Testis (tissue), 3 donors: ENCODE measurements around the gene DOK1. TPM values are rescaled to one million over a fixed set of nuclear protein-coding genes. Genes with fewer than 3 reads are reported as not detected.

Experiments used
- DNase-seq: peaks from one replicate; pipeline ENCODE4 v3.0.0-alpha.2; 2019
- H3K27ac ChIP-seq, 2 donors: fragments of 200-600 bp; sonication (generic); one replicate each; pipeline ENCODE4 v1.5.1; 2019
- H3K27me3 ChIP-seq: fragments of 200-600 bp; sonication (generic); one replicate; pipeline ENCODE4 v1.5.1; 2019
- H3K36me3 ChIP-seq: fragments of 200-600 bp; sonication (generic); one replicate; pipeline ENCODE4 v1.5.1; 2017; ENCODE audit warnings: low read depth; ENCODE audit errors: missing control alignments
- H3K4me1 ChIP-seq: fragments of 200-600 bp; sonication (generic); one replicate; pipeline ENCODE4 v1.5.1; 2019
- H3K4me3 ChIP-seq, 2 donors: fragments of 200-600 bp; sonication (generic); one replicate each; pipeline ENCODE4 v1.5.1; 2017 to 2019
- H3K9me3 ChIP-seq: fragments of 200-600 bp; sonication (generic); one replicate; pipeline ENCODE4 v1.5.1; 2017
- POLR2A ChIP-seq: fragments of 450-650 bp; IDR thresholded peaks from one replicate; pipeline ENCODE4 v1.6.1; 2017; ENCODE audit warnings: antibody characterized with exemption, mild to moderate bottlenecking, moderate library complexity
- WGBS, 2 donors: methylation state at CpG; one replicate each; pipeline ENCODE4 v1.1.5; 2018; 5-methylcytosine and 5-hydroxymethylcytosine counted together
- intact Hi-C: fragments of 100-400 bp; cut with DNase I; formaldehyde crosslinking; loops from one replicate; pipeline ENCODE4 v1.15.1; 2023; ENCODE audit warnings: low total_unique reads
- polyA plus RNA-seq: library from polyadenylated mRNA; stranded (reverse); fragments of 350-450 nt; fragmentation: Illumina TruSeq; extraction: RNeasy Lipid Tissue Mini Kit (QIAGEN cat#74804); gene quantifications from one replicate; pipeline ENCODE4 v1.2.3, GENCODE V29; 2014; ENCODE audit warnings: low read depth, low replicate concordance; ENCODE audit not compliant: insufficient read depth
- total RNA-seq, 2 donors: library from RNA; depleted of rRNA; stranded (reverse); fragments of >200 nt; gene quantifications; one replicate each; pipeline ENCODE4 v1.2.3, GENCODE V29; 2016
- TF ChIP-seq, protein P1 (sequence below), 3 experiments: fragments of 450-650 bp in 2 of 3; fragments of 200-600 bp in 1 of 3; sonication (generic) in 1 of 3; IDR thresholded peaks; one replicate each; pipeline ENCODE4 v1.5.1; 2016 to 2019; ENCODE audit warnings: antibody characterized with exemption in 3 of 3, mild to moderate bottlenecking in 2 of 3, moderate library complexity in 1 of 3

DOK1 gene
- total and polyA plus RNA-seq, 3 donors from 2014 or later = 9.3 to 19.3 (median 11.2) TPM

DNA sequence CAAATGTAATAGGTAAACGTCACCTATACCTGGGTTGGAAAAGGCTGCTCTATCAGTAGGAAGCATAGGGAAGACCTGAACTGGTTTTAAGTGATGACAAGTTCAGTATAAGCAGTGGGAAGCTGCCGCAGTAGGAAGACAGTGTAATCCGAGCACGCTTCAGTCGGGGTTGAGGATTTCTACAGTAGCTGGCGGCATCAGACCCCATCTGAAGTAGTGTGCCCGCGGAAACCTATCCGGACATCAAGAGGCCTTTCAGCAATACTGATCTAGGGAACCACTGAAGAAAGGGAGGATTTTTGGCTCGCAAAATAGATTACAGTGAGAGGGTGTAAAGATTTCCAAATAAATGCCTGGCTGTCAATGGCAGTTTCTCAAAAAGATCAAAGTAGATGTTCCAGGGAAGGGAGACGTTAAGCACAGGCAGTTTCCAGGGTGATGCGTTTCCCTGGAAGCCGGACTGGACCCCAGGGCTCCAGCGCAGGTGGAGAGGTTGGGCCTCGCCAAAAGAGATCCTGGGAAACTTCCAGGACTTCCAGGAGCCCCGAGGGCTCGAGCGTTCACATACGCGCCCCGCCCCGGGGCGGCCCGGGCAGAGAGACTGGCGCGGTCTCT is 6.1 kb upstream of the DOK1 start:
- Histone ChIP-seq H3K36me3 (no peaks in the 10 kb centered on the region), H3K27ac (peak overlapping the region; percentile 11 to 66), H3K4me1 (peaks cover 20% of the 10 kb centered on the region), H3K27me3 (no peaks in the 10 kb centered on the region), H3K9me3 (no peaks in the 10 kb centered on the region), H3K4me3 (peak overlapping the region; percentile 49 to 64)
- intact Hi-C loops = no loop called here
- 14 to 32% methylated on average over 15 to 26 of the region's 26 CpGs for WGBS, 2 donors
- TF ChIP-seq, protein P1, sequence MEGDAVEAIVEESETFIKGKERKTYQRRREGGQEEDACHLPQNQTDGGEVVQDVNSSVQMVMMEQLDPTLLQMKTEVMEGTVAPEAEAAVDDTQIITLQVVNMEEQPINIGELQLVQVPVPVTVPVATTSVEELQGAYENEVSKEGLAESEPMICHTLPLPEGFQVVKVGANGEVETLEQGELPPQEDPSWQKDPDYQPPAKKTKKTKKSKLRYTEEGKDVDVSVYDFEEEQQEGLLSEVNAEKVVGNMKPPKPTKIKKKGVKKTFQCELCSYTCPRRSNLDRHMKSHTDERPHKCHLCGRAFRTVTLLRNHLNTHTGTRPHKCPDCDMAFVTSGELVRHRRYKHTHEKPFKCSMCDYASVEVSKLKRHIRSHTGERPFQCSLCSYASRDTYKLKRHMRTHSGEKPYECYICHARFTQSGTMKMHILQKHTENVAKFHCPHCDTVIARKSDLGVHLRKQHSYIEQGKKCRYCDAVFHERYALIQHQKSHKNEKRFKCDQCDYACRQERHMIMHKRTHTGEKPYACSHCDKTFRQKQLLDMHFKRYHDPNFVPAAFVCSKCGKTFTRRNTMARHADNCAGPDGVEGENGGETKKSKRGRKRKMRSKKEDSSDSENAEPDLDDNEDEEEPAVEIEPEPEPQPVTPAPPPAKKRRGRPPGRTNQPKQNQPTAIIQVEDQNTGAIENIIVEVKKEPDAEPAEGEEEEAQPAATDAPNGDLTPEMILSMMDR (IDR thresholded peaks at IDR 0.05) = no peak
- TF ChIP-seq POLR2A = no peak
- no peak for DNase-seq

DNA sequence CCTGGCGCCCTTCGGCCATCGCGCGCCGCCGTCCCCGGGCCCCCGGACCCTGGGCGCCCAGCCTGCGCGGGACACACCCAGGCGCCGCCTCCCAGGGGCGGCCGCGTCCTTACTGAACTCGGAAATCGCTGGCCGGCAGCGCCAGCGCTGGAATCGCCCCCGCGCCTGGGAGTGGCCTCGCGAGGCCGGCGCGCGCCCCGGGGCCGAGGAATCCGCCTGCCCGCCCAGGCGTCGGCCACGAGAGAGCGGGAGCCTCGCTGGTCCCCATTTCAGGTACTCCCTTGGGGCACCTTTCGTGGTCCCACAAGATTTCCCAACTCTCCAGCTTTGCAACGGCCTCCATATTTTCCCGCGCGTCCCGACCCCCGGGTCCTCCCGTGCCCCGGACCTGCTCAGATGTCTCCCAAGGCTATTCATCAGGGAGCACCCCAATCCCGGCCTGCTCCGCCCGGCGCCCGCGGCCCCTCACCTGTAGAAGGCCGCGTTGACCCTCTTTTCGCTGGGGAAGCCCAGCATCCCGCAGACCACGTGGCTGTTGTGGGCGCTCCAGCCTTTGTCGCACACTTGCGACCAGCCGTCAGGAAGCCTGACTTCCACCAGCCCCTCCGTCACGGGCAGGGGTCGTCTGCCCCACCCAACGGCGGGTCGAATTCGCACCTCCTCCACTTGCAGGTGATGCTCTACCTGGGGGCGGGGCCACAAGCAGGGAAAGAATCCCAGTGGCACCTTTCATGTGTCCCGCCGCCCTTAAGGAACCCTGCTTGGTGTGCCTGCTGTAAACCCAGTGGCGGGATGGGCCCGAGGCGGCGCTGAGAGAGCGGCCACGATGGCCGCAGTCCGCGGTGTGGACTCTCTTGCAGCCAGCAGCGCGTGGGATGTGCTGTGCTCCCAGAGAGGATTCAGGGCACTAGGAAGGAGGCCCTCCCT is 5.4 kb upstream of the DOK1 start:
- H3K27ac ChIP-seq = peak overlapping the region; percentile 11 to 66
- no peak for TF ChIP-seq POLR2A
- TF ChIP-seq, protein P1 (IDR thresholded peaks at IDR 0.05) = no peak
- H3K27me3 ChIP-seq = no peaks in the 10 kb centered on the region
- WGBS, 2 donors = 15 to 25% methylated on average over 19 to 84 of the region's 85 CpGs
- peaks cover 22% of the 10 kb centered on the region for H3K4me1 ChIP-seq
- no peaks in the 10 kb centered on the region for H3K9me3 ChIP-seq
- DNase-seq = peak; percentile 75
- H3K4me3 ChIP-seq = peak overlapping the region; percentile 49 to 64
- H3K36me3 ChIP-seq = no peaks in the 10 kb centered on the region
- intact Hi-C loops = no loop called here

DNA sequence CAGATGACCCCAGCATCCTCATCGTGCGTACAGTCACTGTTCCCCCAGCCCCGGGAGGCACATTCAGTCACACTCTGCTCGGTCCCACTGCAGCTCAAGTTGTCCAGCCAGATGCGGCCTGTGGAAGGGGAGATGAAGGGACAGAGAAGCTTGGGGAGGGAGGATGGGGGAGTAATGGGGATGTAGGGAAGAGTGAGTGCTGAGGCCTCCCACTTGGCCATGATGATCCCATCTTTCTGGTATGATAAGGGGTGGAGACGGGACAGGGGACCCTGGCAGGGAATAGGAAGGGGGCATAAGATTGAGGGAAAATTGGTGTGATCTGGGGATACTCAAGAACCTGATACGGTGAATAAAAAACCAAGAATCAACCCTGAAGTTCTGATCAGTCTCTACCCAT is 4.3 kb upstream of the DOK1 start:
- no peak overlapping the region for H3K27ac ChIP-seq
- no peaks in the 10 kb centered on the region for H3K36me3 ChIP-seq
- intact Hi-C loops = no loop called here
- no peak for DNase-seq
- no peak overlapping the region for H3K4me3 ChIP-seq
- peaks cover 22% of the 10 kb centered on the region for H3K4me1 ChIP-seq
- TF ChIP-seq POLR2A = no peak
- TF ChIP-seq, protein P1 (IDR thresholded peaks at IDR 0.05) = no peak
- no peaks in the 10 kb centered on the region for H3K27me3 ChIP-seq
- no peaks in the 10 kb centered on the region for H3K9me3 ChIP-seq
- 86% methylated on average over 5 to 7 of the region's 7 CpGs for WGBS, 2 donors

DNA sequence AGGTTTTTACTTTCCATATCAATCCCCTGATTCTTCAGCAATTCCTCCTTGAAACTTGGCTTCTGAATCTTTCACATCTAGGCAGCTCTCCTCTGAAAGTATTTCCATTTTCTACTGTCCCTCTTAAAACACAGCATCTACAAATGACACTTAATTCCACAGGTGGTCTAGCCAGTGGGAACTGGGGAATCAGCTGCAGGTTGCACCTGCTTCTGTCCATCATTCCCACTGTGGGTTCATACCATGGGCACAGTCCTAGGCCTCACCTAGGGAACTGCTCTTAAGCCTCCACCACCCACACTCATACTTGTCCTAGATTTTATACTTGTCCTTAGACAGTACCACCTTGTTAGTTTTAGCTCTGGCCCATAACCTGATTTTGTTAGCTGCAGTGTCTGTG is 3.0 kb upstream of the DOK1 start:
- Histone ChIP-seq H3K4me1 (peaks cover 22% of the 10 kb centered on the region), H3K27me3 (no peaks in the 10 kb centered on the region), H3K36me3 (no peaks in the 10 kb centered on the region), H3K27ac (no peak overlapping the region), H3K9me3 (no peaks in the 10 kb centered on the region), H3K4me3 (no peak overlapping the region)
- no peak for DNase-seq
- intact Hi-C loops = no loop called here
- no peak for TF ChIP-seq POLR2A
- TF ChIP-seq, protein P1 (IDR thresholded peaks at IDR 0.05) = no peak
